ENCODE measurements around the gene EXPH5.
A peak's percentile ranks its signal among the peaks of the same experiment; 100 is the strongest.
"Not testable (repeated sequence)": the region's sequence is repeated elsewhere in the genome, so short reads cannot be mapped to it uniquely, and the experiment has no call there.

The EXPH5 gene, protein sequence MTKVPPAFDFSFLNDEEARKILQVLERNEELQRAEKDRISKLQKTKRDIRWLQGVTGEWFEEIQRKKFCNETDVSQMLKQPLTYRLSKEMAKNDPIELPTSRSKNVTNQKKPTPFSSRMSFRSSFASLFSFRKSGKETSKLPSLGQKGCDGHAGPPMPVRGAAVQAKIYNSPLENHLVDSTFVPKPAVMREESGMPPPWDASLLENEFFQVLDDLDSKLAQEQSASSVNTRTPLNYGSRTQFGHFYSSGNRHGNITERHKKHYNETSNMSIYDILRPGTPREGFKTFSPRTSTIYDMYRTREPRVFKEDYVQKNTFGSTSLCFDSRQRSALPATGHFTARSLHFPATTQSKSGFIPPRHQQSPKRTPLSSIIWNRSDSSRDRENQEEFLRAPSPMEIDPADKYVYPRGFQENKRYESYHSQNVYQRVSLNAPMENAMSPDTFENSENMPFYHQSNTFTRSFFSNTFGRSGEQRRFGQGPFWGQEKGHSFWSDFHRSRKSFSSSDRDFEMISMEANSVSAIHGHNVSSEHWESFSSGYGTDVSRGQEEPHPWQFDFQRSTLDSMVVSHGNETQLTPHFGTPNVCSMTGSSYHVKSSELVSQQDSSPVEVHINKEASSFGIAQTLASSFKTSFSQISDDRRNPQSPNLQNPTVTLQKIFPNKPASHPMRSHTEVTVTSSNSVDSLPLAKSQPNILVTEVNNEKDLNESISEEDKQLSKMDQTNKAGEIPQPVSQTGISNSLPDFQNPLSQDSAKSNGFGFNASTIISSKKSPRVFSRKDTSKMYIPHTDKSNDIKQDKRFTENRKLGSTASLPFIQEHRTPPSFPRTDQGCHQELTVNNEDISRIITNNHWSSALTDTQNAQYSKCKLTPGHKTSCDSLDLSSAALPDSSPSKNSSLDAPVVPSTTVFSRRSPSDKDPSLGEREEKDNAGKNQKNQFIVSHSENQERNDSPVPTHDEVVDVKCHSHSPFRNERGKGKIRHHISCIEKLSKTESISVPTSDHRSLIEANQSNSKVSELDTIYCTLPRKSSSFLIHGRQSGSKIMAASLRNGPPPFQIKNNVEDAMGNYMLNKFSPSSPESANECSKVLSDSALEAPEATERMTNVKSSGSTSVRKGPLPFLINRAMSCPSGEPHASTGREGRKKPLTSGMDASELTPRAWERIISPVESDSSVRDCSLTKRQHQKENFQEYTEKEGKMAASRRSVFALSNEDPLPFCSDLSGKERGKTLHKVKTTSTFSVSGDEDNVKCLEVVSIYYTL (N-terminal part only)

DNA sequence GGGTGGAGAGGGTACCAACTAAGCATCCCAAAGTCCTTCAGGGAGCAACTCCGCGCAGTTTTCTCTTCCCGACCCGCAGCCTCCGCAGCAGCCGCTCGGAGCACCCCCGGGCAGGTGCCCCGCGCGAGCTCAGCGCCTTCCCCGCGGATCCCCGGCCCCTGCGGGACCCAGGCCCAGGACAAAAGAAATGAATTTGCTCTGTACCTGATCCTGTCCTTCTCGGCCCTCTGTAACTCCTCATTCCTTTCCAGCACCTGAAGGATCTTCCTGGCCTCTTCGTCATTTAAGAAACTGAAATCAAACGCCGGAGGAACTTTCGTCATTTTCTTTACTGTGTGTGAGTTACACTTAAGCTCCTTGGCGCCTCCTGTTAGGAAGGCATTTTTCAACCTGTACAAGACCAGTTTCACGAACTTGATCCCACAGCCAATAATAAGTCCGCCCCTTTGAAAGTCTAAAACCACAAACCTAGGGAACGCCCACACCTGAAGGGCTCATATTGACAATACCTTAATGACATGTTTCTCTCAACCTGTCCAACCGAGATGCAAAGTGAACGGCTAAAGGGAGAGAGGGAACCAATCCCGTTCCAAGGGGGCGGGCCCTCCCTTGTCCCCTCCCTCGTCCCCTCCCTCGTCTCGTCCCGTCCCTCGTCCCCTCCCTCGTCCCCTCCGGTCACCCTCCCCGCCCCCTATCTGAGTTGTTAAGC lies at the start of gene EXPH5:
Gene EXPH5 (minus strand): TSS at position 555 of the 709 bp plus-strand sequence. CDS start 232 bp downstream, at position 323.
- peak within 1 kb of the TSS; percentile 65 for H3K4me3 ChIP-seq (ENCODE audit: low read depth, low read length)
- TF ChIP-seq, protein P1, sequence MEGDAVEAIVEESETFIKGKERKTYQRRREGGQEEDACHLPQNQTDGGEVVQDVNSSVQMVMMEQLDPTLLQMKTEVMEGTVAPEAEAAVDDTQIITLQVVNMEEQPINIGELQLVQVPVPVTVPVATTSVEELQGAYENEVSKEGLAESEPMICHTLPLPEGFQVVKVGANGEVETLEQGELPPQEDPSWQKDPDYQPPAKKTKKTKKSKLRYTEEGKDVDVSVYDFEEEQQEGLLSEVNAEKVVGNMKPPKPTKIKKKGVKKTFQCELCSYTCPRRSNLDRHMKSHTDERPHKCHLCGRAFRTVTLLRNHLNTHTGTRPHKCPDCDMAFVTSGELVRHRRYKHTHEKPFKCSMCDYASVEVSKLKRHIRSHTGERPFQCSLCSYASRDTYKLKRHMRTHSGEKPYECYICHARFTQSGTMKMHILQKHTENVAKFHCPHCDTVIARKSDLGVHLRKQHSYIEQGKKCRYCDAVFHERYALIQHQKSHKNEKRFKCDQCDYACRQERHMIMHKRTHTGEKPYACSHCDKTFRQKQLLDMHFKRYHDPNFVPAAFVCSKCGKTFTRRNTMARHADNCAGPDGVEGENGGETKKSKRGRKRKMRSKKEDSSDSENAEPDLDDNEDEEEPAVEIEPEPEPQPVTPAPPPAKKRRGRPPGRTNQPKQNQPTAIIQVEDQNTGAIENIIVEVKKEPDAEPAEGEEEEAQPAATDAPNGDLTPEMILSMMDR (conservative IDR thresholded peaks at IDR 0.05; ENCODE audit: low read depth, low read length): peak; percentile 23
- peak; percentile 55 for DNase-seq (ENCODE audit: low read depth)

DNA sequence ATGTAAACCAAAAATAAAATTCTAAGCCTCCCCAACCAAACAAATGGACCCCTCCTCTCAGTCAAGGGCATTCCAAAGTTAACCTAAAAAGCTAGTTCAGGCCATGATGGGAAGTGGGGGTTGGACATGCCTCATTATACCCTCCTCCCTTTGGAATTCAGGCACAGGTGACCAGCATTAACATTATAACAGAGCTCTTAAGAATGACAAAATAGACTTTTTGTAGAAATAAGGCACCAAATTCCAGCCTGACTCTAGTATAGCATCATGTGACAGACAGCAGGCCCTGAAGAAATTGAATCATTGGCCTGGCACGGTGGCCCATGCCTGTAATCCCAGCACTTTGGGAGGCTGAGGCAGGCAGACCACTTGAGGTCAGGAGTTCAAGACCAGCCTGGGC lies 48.2 kb upstream of the EXPH5 start:
- H3K4me3 ChIP-seq (ENCODE audit: low read depth, low read length); DNase-seq (ENCODE audit: low read depth): not testable (repeated sequence)

DNA sequence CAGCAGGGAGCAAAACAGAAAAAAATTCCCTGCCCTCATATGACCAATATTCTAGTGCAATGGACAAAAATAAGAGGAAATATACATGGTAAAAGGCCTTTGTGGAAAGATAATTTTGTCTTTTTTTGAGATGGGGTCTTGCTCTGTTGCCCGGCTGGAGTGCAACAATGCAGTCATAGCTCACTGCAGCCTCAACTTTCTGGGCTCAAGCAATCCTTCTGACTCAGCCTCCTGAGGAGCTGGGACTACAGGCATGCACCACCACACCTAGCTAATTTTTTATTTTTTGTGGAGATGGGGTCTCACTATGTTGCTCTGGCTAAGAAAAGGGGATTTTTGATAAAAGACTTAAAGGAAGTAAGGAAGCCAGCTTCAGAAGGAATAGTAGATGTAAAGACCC lies 45.6 kb upstream of the EXPH5 start:
- DNase-seq (ENCODE audit: low read depth): no peak
- TF ChIP-seq, protein P1 (conservative IDR thresholded peaks at IDR 0.05; ENCODE audit: low read depth, low read length): no peak
- H3K4me3 ChIP-seq (ENCODE audit: low read depth, low read length): no peak overlapping the region

DNA sequence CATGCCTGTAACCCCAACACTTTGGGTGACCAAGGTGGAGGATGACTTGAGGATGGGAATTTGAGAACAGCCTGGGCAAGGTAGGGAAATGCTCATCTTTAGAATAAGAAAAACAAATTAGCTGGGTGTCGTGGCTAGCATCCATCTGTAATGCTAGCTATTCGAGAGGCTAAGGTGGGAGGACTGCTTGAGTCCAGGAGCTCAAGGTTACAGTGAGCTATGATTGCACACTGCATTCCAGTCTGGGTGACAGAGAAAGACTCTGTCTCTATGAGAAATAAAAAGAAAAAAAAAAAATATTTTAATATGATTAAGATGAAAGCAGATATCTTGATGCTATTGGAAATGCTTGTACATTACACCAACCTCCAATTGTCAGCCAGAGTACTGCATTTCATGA lies 42.7 kb upstream of the EXPH5 start:
- H3K4me3 ChIP-seq (ENCODE audit: low read depth, low read length): no peak overlapping the region
- no peak for DNase-seq (ENCODE audit: low read depth)
- TF ChIP-seq, protein P1 (conservative IDR thresholded peaks at IDR 0.05; ENCODE audit: low read depth, low read length): no peak

DNA sequence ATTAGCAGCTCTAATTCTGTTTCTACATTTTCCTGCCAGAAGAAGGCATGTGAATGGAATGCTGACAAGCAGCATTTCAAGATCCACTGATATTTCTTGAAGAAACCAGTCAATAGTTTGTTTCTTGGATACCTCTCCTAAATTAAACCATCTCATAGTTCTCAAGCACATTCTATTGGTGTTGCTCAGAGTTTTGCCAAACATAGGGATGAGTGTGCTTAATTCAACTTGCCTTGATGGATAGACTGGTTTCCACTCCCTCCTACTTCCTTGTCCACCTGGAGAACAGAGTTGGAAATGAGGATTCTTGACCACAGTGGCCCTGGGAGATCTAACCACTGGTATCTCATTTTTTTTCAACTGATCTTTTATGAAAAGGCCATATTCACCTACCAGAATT lies 41.5 kb upstream of the EXPH5 start:
- DNase-seq (ENCODE audit: low read depth): no peak
- TF ChIP-seq, protein P1 (conservative IDR thresholded peaks at IDR 0.05; ENCODE audit: low read depth, low read length): no peak
- no peak overlapping the region for H3K4me3 ChIP-seq (ENCODE audit: low read depth, low read length)

DNA sequence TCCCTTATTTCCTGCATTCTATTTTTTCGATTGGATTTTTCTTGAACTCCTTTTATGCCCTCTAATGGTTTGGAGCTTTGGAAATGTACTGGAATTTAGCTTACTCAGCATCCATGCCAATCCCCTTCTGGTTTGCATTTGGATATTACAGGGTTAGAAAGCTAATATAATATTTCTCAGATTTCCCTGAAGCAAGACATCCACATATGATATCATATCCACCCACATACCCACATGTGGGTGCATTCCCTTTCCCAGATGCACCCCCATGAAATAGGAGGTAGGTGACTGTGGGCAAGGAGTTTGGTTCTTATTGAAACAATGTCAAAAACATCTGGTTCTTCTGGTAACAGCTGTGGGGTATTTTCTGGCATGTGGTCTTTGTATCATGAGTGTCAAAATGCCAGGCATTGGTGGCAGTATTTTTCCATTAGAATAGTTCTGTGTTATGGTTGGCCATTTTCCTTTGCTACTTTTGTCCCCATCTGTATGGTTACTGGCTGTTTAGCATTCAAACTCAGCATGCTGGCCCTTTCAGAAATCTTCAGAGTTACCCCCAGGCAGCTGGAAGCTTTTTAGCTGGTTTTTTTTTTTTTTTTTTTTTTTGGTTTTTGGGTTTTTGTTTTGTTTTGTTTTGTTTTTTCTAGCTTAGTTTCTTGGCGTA lies 38.6 kb upstream of the EXPH5 start:
- TF ChIP-seq, protein P1 (conservative IDR thresholded peaks at IDR 0.05; ENCODE audit: low read depth, low read length): no peak
- no peak for DNase-seq (ENCODE audit: low read depth)
- H3K4me3 ChIP-seq (ENCODE audit: low read depth, low read length): no peak overlapping the region
